Upper lobe of left lung (tissue), 6 donors: Measurements from ENCODE around the gene ZFYVE19. TPM values are rescaled to one million over a fixed set of nuclear protein-coding genes. Genes with fewer than 3 reads are reported as not detected.

Source experiments
- ATAC-seq, 2 donors: fragments of 200-7000 bp; cut with Tn5 transposase; one replicate each; pipeline ENCODE4 v1.9.1; 2022; ENCODE audit warnings: mild to moderate bottlenecking in 2 of 2, moderate library complexity in 2 of 2; ENCODE audit not compliant: low FRiP score in 2 of 2
- DNase-seq, 2 donors: peaks; one replicate each; pipeline ENCODE4 v3.0.0-alpha.2; 2019 to 2020
- H3K27ac ChIP-seq, 4 donors: fragments of 200-600 bp; sonication (generic); one replicate each; pipeline ENCODE4 v1.5.1; 2016 to 2019
- H3K27me3 ChIP-seq, 4 donors: fragments of 200-600 bp; sonication (generic); one replicate each; pipeline ENCODE4 v1.5.1; 2017 to 2019
- H3K36me3 ChIP-seq, 4 donors: fragments of 200-600 bp; sonication (generic); one replicate each; pipeline ENCODE4 v1.5.1; 2016 to 2019
- H3K4me1 ChIP-seq, 4 donors: fragments of 200-600 bp; sonication (generic); one replicate each; pipeline ENCODE4 v1.5.1; 2018 to 2019
- H3K4me3 ChIP-seq, 4 donors: fragments of 200-600 bp; sonication (generic); one replicate each; pipeline ENCODE4 v1.5.1; 2017 to 2019; ENCODE audit warnings: mild to moderate bottlenecking in 2 of 4, moderate library complexity in 1 of 4
- H3K9me3 ChIP-seq, 4 donors: fragments of 200-600 bp; sonication (generic); one replicate each; pipeline ENCODE4 v1.5.1; 2018 to 2019
- CTCF ChIP-seq, 6 experiments: fragments of 450-650 bp in 4 of 6; fragments of 200-600 bp in 2 of 6; sonication (generic) in 2 of 6; IDR thresholded peaks; one replicate each; pipeline ENCODE4 v1.5.1; 2016 to 2019; ENCODE audit warnings: antibody characterized with exemption in 6 of 6
- EP300 ChIP-seq, 4 donors: sonication (generic); formaldehyde crosslinking; IDR thresholded peaks; one replicate each; pipeline ENCODE4 v1.5.1; 2017; ENCODE audit warnings: antibody characterized with exemption in 4 of 4, control low read depth in 2 of 4
- POLR2A ChIP-seq, 4 donors: fragments of 450-650 bp; IDR thresholded peaks; one replicate each; pipeline ENCODE4 v1.5.1; 2016 to 2017; ENCODE audit warnings: antibody characterized with exemption in 4 of 4, mild to moderate bottlenecking in 2 of 4
- POLR2AphosphoS5 ChIP-seq, 2 donors: sonication (generic); formaldehyde crosslinking; IDR thresholded peaks; one replicate each; pipeline ENCODE4 v1.5.1; 2017; ENCODE audit warnings: antibody characterized with exemption in 2 of 2
- WGBS, 2 donors: methylation state at CpG; one replicate each; pipeline ENCODE4 v1.1.5; 2017 to 2018; 5-methylcytosine and 5-hydroxymethylcytosine counted together
- total RNA-seq, 6 donors: library from RNA; depleted of rRNA in 4 of 6; stranded (reverse); fragments of >200 nt in 4 of 6; gene quantifications; one replicate each; pipeline versions ENCODE4 v1.1.0 to v1.2.1, GENCODE V29; 2016 to 2021
- donor health status: DM: no; HTN: no; CAD: no; lungs with moderate emphysema.
- donor health status: DM: no; HTN: yes; CAD: no; lungs with severe emphysema.

ZFYVE19 gene
- 100 to 1,000 TPM in 1 of 6 donors, 10 to 100 TPM in 5; 19.4 to 104 (median 32.5) TPM for total RNA-seq

DNA sequence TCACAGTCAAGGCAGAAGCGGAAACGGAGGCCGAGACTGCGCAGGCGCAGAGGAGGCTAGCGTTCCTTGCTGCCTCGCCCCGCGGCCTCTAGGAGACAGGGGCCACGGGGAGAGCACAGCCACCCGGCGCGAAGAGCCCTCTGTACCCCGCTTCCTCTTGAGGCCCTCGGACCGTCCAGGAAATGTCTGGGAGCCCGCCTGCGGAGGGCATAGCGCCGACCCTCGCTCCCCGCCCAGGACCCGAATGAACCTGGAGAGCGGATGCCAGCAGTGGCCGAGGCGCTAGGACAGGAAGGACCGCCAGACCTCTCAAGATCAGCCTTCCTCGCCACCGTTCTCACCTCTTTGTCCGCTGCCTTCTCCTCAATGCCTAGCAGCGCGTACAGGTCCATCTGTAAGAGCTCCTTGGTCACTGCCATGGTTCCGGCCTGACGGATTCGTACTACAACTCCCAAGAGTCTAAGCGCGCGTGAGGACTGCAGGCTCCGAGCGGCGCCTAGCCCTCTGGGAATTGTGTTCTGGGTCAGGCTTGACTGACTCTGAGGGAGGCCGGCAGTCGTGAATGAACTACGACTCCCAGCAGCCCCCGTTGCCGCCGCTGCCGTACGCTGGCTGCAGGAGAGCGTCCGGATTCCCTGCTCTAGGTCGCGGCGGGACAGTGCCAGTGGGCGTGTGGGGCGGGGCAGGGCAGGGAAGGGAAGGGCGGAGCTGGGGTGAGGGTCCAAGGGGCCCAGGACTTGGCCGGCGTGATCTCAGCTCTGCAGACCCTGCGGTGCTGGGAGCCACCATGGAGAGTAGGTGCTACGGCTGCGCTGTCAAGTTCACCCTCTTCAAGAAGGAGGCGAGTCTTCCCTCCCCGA, at the start of gene ZFYVE19, which contains the start of gene DNAJC17:
ZFYVE19 (plus strand) TSS at position 62 of the 860 bp plus-strand sequence; CDS start at position 563, 501 bp downstream.
DNAJC17 (minus strand) TSS at position 446 of the 860 bp plus-strand sequence; CDS start at position 419, 27 bp downstream.
- H3K27ac ChIP-seq = peak within 1 kb of the TSS; percentile 89 to 92 (median 92)
- no peaks in the 10 kb centered on the region for H3K9me3 ChIP-seq
- 0 to 1% methylated on average over 38 to 59 of the region's 64 CpGs for WGBS, 2 donors
- DNase-seq (peak; percentile 96 to 99), ATAC-seq (peak; percentile 99 to 100)
- peaks cover 6 to 37% (median 20%) of the 10 kb centered on the region in 4 donors for H3K4me1 ChIP-seq
- H3K36me3 ChIP-seq = peaks cover 0 to 29% (median 8%) of the 10 kb centered on the region in 4 donors
- TF ChIP-seq CTCF (IDR thresholded peaks at IDR 0.05) (peak in 4 of 6 experiments; percentile 25 to 38 (median 36)), POLR2AphosphoS5 (IDR thresholded peaks at IDR 0.05) (peak; percentile 46 to 71), EP300 (IDR thresholded peaks at IDR 0.05) (no peak), POLR2A (IDR thresholded peaks at IDR 0.05) (peak in 2 of 4 donors; percentile 36 to 59)
- H3K27me3 ChIP-seq = no peaks in the 10 kb centered on the region
- peak within 1 kb of the TSS; percentile 68 to 96 (median 88) for H3K4me3 ChIP-seq

DNA sequence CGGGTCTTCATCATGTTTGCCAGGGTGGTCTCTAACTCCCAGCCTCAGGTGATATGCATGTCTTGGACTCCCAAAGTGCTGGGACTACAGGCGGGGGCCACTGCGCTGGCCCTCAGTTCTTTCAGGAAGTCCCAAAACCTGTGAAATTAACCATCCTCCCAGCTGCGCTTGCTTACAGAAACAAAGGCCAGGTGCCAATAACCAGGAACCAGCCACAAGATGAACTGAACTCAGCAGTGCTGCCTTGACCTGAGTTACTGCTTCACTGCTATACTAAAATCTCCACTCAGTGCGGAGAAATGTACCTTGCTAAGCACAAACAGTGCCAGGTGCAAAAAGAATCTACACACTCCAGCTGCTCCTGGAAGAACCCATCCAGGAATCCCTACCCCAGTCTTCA, 46.9 kb upstream of the ZFYVE19 start:
- 94 to 96% methylated on average over 5 of the region's 5 CpGs for WGBS, 2 donors
- no peak for TF ChIP-seq CTCF (IDR thresholded peaks at IDR 0.05)
- no peak for TF ChIP-seq POLR2AphosphoS5 (IDR thresholded peaks at IDR 0.05)
- no peak for TF ChIP-seq POLR2A (IDR thresholded peaks at IDR 0.05)
- Histone ChIP-seq H3K36me3 (no peaks in the 10 kb centered on the region), H3K4me3 (no peak overlapping the region), H3K9me3 (no peaks in the 10 kb centered on the region), H3K4me1 (peaks cover 20 to 30% (median 21%) of the 10 kb centered on the region in 4 donors), H3K27me3 (no peaks in the 10 kb centered on the region), H3K27ac (no peak overlapping the region)
- ATAC-seq (no peak), DNase-seq (no peak)

DNA sequence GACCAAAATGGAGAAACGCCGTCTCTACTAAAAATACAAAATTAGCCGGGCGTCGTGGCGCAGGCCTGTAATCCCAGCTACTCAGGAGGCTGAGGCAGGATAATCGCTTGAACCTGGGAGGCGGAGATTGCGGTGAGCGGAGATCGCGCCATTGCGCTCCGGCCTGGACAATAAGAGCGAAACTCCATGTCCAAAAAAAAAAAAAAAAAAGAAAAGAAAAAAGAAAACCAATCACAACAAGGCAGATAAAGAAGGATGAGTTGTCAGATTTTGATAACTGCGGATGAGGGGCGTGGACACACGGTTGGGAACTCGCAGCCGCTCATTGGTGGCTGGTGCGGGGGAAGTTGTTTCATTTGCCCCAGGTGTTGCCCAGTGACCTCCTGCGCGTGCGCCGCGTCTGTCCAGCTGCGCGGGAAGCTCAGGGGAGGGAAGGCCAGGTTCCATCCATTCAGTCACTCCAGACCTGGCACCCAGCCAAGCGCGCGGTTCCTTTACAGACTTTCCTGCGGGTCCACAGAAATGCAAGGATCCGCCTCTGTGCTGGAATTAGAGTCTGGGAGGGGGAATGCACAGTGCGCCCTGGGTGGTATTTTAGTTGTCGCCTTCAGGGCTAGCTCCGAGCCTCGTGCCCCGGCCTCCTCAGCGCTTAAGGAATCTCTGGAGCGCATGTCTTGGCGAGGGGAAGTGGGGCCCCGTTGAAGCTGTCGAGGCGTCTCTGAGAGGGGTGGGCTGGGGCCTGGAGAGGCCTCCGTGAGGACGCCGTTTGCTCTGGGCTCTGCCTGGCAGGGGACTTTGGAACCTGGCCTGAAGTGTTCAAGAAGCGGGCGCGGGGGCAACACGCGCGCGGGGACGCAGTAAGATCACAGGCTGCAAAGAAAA, 43.7 kb upstream of the ZFYVE19 start:
- H3K4me1 ChIP-seq = peaks cover 24 to 47% (median 29%) of the 10 kb centered on the region in 4 donors
- H3K9me3 ChIP-seq = no peaks in the 10 kb centered on the region
- 45 to 50% methylated on average over 34 to 35 of the region's 55 CpGs for WGBS, 2 donors
- peak; percentile 68 to 91 for DNase-seq
- H3K4me3 ChIP-seq = peak overlapping the region; percentile 38 to 74 (median 54)
- ATAC-seq = peak; percentile 2 to 39
- no peak for TF ChIP-seq POLR2AphosphoS5 (IDR thresholded peaks at IDR 0.05)
- TF ChIP-seq CTCF (IDR thresholded peaks at IDR 0.05) = no peak
- TF ChIP-seq EP300 (IDR thresholded peaks at IDR 0.05) = no peak
- TF ChIP-seq POLR2A (IDR thresholded peaks at IDR 0.05) = no peak
- H3K36me3 ChIP-seq = peaks cover 0 to 14% (median 10%) of the 10 kb centered on the region in 4 donors
- H3K27me3 ChIP-seq = no peaks in the 10 kb centered on the region
- peak overlapping the region; percentile 77 to 91 (median 84) for H3K27ac ChIP-seq

DNA sequence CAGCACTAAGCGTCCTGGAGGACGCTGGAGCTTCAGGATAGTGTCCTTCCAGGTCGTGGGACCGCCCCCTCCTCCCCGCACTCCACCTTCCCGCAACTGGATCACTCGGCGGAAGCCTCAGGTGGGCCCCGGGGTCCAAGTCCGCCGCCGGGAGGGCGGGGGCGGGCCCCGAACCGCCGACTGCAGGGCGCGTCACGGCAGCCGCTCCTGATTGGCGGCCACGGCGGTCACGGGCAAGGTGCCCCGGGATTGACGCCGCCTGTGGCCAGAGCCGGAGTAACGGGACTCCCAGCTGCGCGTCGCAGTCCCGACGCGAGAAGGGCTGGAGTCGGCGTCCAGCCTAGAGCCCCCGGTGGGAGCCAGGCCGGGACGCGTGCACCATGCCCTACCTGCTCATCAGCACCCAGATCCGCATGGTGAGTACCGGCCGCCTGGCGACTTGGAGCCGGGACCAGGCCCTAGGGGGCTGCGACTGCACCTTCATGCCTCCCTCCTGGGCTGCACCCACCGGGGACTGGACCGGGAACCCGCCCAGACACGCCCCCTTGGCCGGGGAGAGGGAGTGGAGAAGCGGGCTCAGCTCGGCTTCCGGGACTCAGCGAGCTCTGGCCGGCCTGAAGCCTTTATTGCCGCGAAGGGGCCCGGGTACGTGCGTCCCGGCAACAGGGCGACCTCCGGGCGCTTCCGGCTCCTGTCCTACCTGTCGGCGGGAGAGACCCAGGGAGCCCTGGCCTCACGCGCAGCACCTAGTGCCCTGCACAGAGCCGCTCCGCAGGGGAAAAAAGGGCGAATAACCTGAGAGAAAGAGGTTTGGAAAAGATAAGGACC, 42.9 kb upstream of the ZFYVE19 start, which contains the start of gene GCHFR:
GCHFR (plus strand) TSS at position 268 of the 828 bp plus-strand sequence; CDS start at position 381, 113 bp downstream.
- TF ChIP-seq EP300 (IDR thresholded peaks at IDR 0.05) (no peak), CTCF (IDR thresholded peaks at IDR 0.05) (peak; percentile 28 to 75 (median 49)), POLR2A (IDR thresholded peaks at IDR 0.05) (peak in 3 of 4 donors; percentile 46 to 89 (median 48)), POLR2AphosphoS5 (IDR thresholded peaks at IDR 0.05) (peak; percentile 66 to 79)
- ATAC-seq (peak; percentile 80 to 87), DNase-seq (peak; percentile 87 to 95)
- Histone ChIP-seq H3K27me3 (no peaks in the 10 kb centered on the region), H3K4me3 (peak within 1 kb of the TSS; percentile 38 to 74 (median 54)), H3K27ac (peak within 1 kb of the TSS; percentile 77 to 91 (median 84)), H3K9me3 (no peaks in the 10 kb centered on the region), H3K36me3 (peaks cover 0 to 22% (median 12%) of the 10 kb centered on the region in 4 donors), H3K4me1 (peaks cover 26 to 55% (median 35%) of the 10 kb centered on the region in 4 donors)
- 1 to 3% methylated on average over 16 to 51 of the region's 75 CpGs for WGBS, 2 donors
